Thymus (tissue), 11 donors: ENCODE results near the gene GPAT2. TPM values are rescaled to one million over a fixed set of nuclear protein-coding genes. Genes with fewer than 3 reads are reported as not detected.
"Not testable (repeated sequence)": the region's sequence is repeated elsewhere in the genome, so short reads cannot be mapped to it uniquely, and the experiment has no call there.

Experiments
- DNase-seq, 9 donors: peaks; one replicate each; pipeline ENCODE4 v3.0.0-alpha.2; 2013; ENCODE audit warnings: low spot score in 9 of 9, low read depth in 6 of 9, missing footprints in 1 of 9
- H3K27ac ChIP-seq, 2 donors: one replicate each; pipeline ENCODE4 v1.5.1; 2013; ENCODE audit warnings: control low read depth in 1 of 2, low read depth in 1 of 2, low read length in 1 of 2, mild to moderate bottlenecking in 1 of 2, moderate library complexity in 1 of 2
- H3K27me3 ChIP-seq, 2 donors: one replicate each; pipeline ENCODE4 v1.5.1; 2013; ENCODE audit warnings: low read length in 1 of 2; ENCODE audit not compliant: control insufficient read depth in 2 of 2, insufficient read depth in 1 of 2
- H3K36me3 ChIP-seq, 2 donors: one replicate each; pipeline ENCODE4 v1.5.1; 2013; ENCODE audit warnings: low read length in 1 of 2, mild to moderate bottlenecking in 1 of 2, moderate library complexity in 1 of 2; ENCODE audit not compliant: control insufficient read depth in 2 of 2, insufficient read depth in 2 of 2
- H3K4me1 ChIP-seq, 2 donors: one replicate each; pipeline ENCODE4 v1.5.1; 2013; ENCODE audit warnings: low read length in 2 of 2; ENCODE audit not compliant: control insufficient read depth in 2 of 2, insufficient read depth in 2 of 2
- H3K4me3 ChIP-seq, 2 donors: one replicate each; pipeline ENCODE4 v1.5.1; 2013; ENCODE audit warnings: low read length in 2 of 2, control low read depth in 1 of 2, mild to moderate bottlenecking in 1 of 2
- H3K9me3 ChIP-seq, 2 donors: one replicate each; pipeline ENCODE4 v1.5.1; 2013; ENCODE audit warnings: low read length in 1 of 2, mild to moderate bottlenecking in 1 of 2; ENCODE audit not compliant: control insufficient read depth in 2 of 2, insufficient read depth in 1 of 2
- WGBS: extraction: QIAGEN DNeasy Blood & Tissue Kit; methylation state at CpG from one replicate; pipeline ENCODE4 v1.1.7; 2013; 5-methylcytosine and 5-hydroxymethylcytosine counted together
- polyA plus RNA-seq: library from polyadenylated mRNA; stranded (reverse); fragments of 200-250 nt; gene quantifications from one replicate; pipeline ENCODE4 v1.2.3, GENCODE V29; 2013
- total RNA-seq: library from RNA; stranded (reverse); fragments of 120-200 nt; gene quantifications from one replicate; pipeline ENCODE4 v1.2.4, GENCODE V29; 2013
- donor health status: healthy.

GPAT2 gene
- total and polyA plus RNA-seq, 2 donors = 0.38 to 3.4 TPM

- H3K4me3 ChIP-seq = no peak overlapping the region
- 87% methylated on average over 7 of the region's 7 CpGs for WGBS
- DNase-seq = no peak
These were observed 38.6 kb upstream of the GPAT2 start for GRCh38 chr2:96073170-96073775.

GRCh38 chr2:96072746-96073145 is 38.0 kb upstream of the GPAT2 start:
- peaks cover 0 to 3% of the 10 kb centered on the region in 2 donors for H3K27me3 ChIP-seq
- WGBS = 87% methylated on average over 11 of the region's 11 CpGs
- H3K9me3 ChIP-seq = no peaks in the 10 kb centered on the region
- H3K4me3 ChIP-seq = no peak overlapping the region
- H3K27ac ChIP-seq = no peak overlapping the region
- no peaks in the 10 kb centered on the region for H3K36me3 ChIP-seq
- DNase-seq = no peak
- no peaks in the 10 kb centered on the region for H3K4me1 ChIP-seq

More at GRCh38 chr2:96073170-96073775, 38.6 kb upstream of the GPAT2 start:
- H3K27ac ChIP-seq = no peak overlapping the region
- peaks cover 0 to 3% of the 10 kb centered on the region in 2 donors for H3K27me3 ChIP-seq
- H3K9me3 ChIP-seq = no peaks in the 10 kb centered on the region
- no peaks in the 10 kb centered on the region for H3K4me1 ChIP-seq
- H3K36me3 ChIP-seq = no peaks in the 10 kb centered on the region

GRCh38 chr2:96071977-96072491 is 37.3 kb upstream of the GPAT2 start:
- H3K9me3 ChIP-seq, H3K36me3 ChIP-seq, DNase-seq, H3K4me3 ChIP-seq, H3K27ac ChIP-seq, H3K27me3 ChIP-seq, H3K4me1 ChIP-seq: not testable (repeated sequence)
- 92% methylated on average over 8 of the region's 8 CpGs for WGBS

GRCh38 chr2:96071087-96071976 is 36.6 kb upstream of the GPAT2 start:
- not testable (repeated sequence) for H3K27ac ChIP-seq, H3K4me3 ChIP-seq, H3K9me3 ChIP-seq, H3K27me3 ChIP-seq, H3K36me3 ChIP-seq, H3K4me1 ChIP-seq, DNase-seq
- WGBS = 96% methylated on average over 16 of the region's 16 CpGs

- WGBS = 98% methylated on average over 5 of the region's 5 CpGs
- not testable (repeated sequence) for H3K4me1 ChIP-seq
These were observed 35.6 kb upstream of the GPAT2 start for GRCh38 chr2:96070351-96070750.

GRCh38 chr2:96069878-96070277 is 35.2 kb upstream of the GPAT2 start:
- H3K27me3 ChIP-seq, H3K4me3 ChIP-seq, H3K4me1 ChIP-seq, DNase-seq, H3K36me3 ChIP-seq, H3K9me3 ChIP-seq, H3K27ac ChIP-seq: not testable (repeated sequence)
- WGBS = 74% methylated on average over 6 of the region's 8 CpGs

More at GRCh38 chr2:96070351-96070750, 35.6 kb upstream of the GPAT2 start:
- not testable (repeated sequence) for H3K4me3 ChIP-seq, H3K36me3 ChIP-seq, H3K9me3 ChIP-seq, H3K27me3 ChIP-seq, H3K27ac ChIP-seq, DNase-seq

- 85% methylated on average over 9 of the region's 9 CpGs for WGBS
These were observed 33.3 kb upstream of the GPAT2 start for GRCh38 chr2:96067902-96068581.

GRCh38 chr2:96067098-96067660 is 32.5 kb upstream of the GPAT2 start:
- not testable (repeated sequence) for H3K27ac ChIP-seq, H3K4me1 ChIP-seq, H3K36me3 ChIP-seq, DNase-seq, H3K9me3 ChIP-seq, H3K27me3 ChIP-seq, H3K4me3 ChIP-seq
- 88% methylated on average over 2 of the region's 2 CpGs for whole genome bisulfite sequencing

More at GRCh38 chr2:96067902-96068581, 33.3 kb upstream of the GPAT2 start:
- not testable (repeated sequence) for H3K4me1 ChIP-seq, DNase-seq, H3K4me3 ChIP-seq, H3K36me3 ChIP-seq, H3K27ac ChIP-seq, H3K27me3 ChIP-seq, H3K9me3 ChIP-seq
